ENCODE data around the gene RYR3. TPM values are rescaled to one million over a fixed set of nuclear protein-coding genes. Genes with fewer than 3 reads are reported as not detected.

Gene RYR3
- polyA plus RNA-seq, 3 donors: 0.02 to 4.4 (median 0.80) TPM

- no peak overlapping the region for H3K27ac ChIP-seq (ENCODE audit: low read depth, low read length)
- WGBS, 3 donors: 48 to 65% (median 60%) methylated on average over 2 of the region's 2 CpGs
Observed at GRCh38 chr15:33742800-33743199, 432.0 kb downstream of the RYR3 start.

DNA sequence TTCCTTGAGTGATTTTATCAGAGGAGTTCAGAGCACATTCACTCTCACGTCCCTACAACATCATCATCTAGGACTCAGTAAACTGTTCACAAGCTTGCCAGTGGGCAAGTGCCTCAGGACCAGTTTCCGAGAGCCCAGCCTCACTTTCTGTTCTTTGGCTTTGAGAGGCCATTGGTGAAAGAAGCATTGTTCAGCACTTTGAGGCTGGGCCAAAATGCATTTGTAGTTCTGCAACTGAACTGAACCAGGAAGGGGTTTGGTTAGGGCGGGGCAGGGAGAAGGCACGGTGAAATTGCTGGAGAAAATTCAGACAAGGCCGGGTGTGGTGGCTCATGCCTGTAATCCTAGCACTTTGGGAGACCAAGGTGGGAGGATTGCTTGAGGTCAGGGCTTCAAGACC, 435.4 kb downstream of the RYR3 start:
- WGBS, 3 donors: 68 to 76% (median 69%) methylated on average over 5 of the region's 5 CpGs
- no peak overlapping the region for H3K27ac ChIP-seq (ENCODE audit: low read depth, low read length)

- no peak overlapping the region for H3K27ac ChIP-seq (ENCODE audit: low read depth, low read length)
- WGBS, 3 donors: 82 to 93% (median 83%) methylated on average over 1 of the region's 1 CpG
Observed at GRCh38 chr15:33753012-33753411, 442.2 kb downstream of the RYR3 start.

DNA sequence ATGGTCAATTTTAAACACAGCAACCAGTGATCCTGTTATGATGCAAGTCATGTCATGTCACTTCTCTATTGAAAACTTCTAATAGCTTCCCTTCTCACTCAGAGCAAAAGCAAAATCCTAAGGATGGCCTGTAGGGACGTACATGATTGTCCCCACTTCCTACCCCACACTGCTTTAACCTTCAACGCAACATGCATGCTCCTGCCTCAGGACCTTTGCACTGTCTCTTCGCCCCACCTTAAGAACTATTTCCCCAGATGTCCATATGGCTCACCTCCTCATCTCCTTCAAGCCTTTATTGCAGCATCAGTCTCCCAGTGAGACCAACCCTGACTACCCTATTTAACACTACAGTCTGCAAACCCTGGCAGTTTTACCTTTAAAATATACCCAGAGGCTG, 443.5 kb downstream of the RYR3 start:
- WGBS, 3 donors: 66 to 89% (median 87%) methylated on average over 3 of the region's 3 CpGs
- no peak overlapping the region for H3K27ac ChIP-seq (ENCODE audit: low read depth, low read length)

DNA sequence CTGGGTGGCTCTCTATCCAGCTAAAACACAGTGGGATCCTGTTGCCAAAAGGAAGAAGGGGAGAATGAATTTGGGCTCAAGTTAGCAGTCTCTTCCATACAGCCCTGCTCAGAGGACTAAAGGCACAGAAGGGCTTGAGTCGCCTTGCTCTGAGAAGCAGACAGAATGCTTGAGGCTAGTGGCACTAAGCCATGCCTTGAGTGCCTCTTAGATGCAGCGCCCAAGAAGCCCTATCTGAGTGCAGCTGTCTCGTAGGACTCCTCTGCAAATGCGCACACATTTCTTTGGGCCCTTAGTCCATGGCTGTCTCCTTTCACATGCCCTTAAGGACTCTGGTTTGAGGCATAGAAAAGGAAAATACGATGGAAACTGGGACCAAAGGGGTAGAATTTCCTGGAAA, 446.2 kb downstream of the RYR3 start:
- WGBS, 3 donors: 75 to 88% (median 82%) methylated on average over 5 of the region's 5 CpGs
- H3K27ac ChIP-seq (ENCODE audit: low read depth, low read length): no peak overlapping the region

DNA sequence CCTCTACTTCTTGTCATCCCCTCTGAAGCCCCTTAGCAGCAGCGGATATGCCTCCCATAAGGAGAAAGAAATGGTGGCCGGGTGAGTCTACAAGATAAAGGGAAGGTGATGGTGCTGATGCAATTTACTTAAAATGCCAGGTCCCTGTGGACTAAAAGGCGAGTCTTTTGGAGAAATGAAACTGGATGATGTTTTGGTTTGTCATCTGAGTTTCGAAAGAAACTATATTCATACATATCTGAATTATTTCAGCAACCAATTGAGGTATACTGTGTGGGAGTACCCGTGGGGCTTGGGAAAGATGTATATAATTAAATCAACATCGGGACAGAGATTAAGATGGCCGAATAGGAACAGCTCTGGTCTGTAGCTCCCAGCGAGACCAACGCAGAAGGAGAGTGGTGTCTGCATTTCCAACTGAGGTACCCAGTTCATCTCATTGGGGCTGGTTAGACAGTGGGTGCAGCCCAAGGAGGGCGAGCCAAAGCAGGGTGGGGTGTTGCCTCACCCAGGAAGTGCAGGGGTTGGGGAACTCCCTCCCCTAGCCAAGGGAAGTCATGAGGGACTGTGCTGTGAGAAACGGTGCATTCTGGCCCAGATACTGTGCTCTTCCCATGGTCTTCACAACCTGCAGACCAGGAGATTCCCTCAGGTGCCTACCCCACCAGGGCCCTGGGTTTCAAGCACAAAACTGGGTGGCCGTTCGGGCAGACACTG, 446.9 kb downstream of the RYR3 start:
- H3K27ac ChIP-seq (ENCODE audit: low read depth, low read length): no peak overlapping the region
- 75 to 85% (median 83%) methylated on average over 13 of the region's 13 CpGs for WGBS, 3 donors

DNA sequence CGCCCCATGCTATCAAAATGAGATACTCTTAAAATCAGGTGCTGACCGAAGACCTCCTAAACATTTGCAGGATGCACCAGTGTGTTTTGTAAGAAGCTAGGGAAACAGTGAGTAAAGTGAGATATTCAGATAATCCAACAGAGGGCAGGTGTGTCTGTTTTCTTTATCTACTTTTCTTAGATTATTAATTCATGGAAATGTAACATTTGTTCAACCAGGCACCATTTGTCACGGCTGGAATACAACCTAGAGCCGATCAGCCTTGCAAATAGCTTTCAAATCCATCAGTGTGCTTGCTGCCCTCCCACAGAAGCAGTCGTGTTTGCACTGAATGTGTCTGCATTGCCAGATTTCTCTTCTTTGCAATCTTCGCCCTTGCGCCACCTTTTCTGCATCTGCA, 455.6 kb downstream of the RYR3 start:
- no peak overlapping the region for H3K27ac ChIP-seq (ENCODE audit: low read depth, low read length)
- WGBS, 3 donors: 53 to 68% (median 59%) methylated on average over 7 of the region's 7 CpGs

DNA sequence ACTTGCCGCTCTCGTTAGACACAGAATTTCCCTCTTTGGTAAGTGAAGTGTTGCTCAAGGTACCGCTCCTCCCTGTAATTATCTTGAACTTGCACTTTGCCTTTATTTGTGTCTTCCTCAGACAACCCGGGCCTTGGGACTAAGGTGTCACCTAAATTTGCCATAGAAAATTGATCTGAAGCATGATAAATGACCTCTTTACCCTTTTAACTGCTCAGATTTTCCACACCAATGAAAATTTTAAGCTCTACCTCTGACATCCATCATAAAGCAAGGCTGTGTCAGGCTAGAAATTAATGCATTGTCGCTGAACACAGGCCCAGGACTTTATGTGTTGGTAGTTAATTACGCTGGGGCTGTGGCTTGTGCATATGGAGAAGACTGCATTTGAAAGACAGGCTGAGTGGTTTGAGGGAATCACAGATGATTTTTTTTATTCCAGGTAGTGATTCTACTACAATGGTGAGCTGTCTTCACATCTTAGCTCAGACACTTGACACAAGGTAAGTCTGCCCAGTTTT, 458.0 kb downstream of the RYR3 start:
- H3K27ac ChIP-seq (ENCODE audit: low read depth, low read length): no peak overlapping the region
- 64 to 85% (median 83%) methylated on average over 6 of the region's 6 CpGs for WGBS, 3 donors

GRCh38 chr15:33773969-33774368, 463.2 kb downstream of the RYR3 start:
- WGBS, 3 donors: 41 to 72% (median 65%) methylated on average over 3 of the region's 3 CpGs
- H3K27ac ChIP-seq (ENCODE audit: low read depth, low read length): no peak overlapping the region

- WGBS, 3 donors: 46 to 67% (median 50%) methylated on average over 2 of the region's 2 CpGs
- H3K27ac ChIP-seq (ENCODE audit: low read depth, low read length): no peak overlapping the region
Observed at GRCh38 chr15:33778852-33779251, 468.1 kb downstream of the RYR3 start.

DNA sequence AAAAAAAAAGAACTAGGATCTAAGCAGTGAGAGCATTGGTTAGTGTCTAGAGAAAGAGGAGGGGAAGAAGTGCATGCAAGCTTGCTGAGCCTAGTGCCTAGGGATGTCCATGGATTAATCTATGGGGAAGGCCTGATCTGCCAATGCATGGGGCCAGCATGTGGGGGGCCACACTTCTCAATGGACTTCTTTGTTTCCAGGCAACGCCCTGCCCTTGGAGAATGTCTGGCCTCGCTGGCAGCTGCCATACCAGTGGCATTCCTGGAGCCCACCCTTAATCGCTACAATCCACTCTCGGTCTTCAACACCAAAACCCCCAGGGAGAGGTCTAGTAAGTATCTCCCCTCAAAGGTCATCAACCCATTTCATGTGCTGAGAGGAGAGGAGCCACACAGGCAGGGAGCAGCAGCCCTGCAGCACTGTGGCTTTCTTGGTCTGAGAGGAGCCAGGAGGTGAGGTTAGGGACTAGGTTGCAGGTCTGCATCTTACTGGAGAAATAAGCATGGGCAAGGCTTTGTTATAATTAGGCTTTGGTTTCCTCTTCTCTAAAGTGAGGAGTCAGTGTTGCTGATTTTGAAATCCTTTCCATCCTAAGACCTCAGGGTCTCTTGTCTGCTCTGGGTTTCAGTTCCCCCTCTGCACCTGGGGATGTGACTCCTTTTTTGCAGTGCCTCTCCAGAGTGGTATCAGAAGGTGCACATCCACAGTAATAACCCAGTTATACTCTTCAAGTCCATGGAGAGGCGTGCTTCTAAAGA, 469.4 kb downstream of the RYR3 start:
- 82 to 92% (median 87%) methylated on average over 5 of the region's 5 CpGs for WGBS, 3 donors
- H3K27ac ChIP-seq (ENCODE audit: low read depth, low read length): no peak overlapping the region

- WGBS, 3 donors: 59 to 76% (median 74%) methylated on average over 5 of the region's 5 CpGs
- H3K27ac ChIP-seq (ENCODE audit: low read depth, low read length): no peak overlapping the region
Observed at GRCh38 chr15:33782966-33783365, 472.2 kb downstream of the RYR3 start.

DNA sequence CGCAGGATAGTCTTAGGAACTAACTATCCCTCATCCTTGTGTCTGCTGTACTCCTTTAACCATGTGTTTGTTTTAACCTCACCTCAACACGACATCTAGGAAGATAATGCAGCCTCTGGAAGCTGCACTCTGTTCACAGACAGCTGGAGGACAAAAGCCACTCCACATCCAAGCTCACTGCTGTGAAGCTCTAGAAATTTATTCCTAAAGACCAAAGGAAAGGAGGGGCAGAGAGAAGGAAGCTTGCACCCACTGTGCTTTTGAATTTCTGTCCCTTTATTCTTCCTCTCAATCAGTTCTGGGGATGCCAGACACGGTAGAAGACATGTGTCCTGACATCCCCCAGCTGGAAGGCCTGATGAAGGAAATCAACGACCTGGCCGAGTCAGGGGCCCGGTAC, 474.6 kb downstream of the RYR3 start:
- WGBS, 3 donors: 68 to 74% (median 69%) methylated on average over 6 of the region's 6 CpGs
- H3K27ac ChIP-seq (ENCODE audit: low read depth, low read length): no peak overlapping the region

DNA sequence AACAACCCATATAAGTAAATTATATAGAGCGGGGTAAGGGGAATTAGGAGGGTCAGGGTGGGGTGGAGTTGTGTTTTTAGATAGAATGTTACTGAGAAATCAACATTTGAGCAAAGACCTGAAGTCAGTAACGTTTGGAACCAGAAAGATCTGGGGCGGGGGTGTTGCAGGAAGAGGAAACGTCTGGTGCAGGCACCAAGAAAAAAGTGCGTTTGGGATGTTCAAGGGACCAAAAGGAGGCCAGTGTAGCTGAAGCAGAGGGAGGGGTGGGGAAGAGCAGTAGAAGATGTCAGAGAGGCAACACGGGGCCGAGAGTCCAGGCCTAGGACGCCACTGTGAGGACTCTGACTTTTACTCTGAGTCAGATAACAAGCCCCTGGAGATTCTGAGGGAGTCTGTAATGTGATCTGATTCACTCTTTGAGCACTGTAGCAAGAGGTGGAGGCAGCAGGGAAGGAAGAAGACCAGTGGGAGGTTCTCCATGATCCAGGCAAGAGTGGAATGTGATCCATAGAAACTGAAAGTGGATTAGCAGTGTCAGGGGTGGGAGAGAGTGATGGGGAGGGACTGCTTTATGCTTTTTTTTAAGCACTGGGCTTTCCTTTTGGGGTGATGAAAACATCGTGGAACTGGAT, 478.3 kb downstream of the RYR3 start:
- no peak overlapping the region for H3K27ac ChIP-seq (ENCODE audit: low read depth, low read length)
- WGBS, 3 donors: 10 to 37% (median 16%) methylated on average over 9 of the region's 9 CpGs

DNA sequence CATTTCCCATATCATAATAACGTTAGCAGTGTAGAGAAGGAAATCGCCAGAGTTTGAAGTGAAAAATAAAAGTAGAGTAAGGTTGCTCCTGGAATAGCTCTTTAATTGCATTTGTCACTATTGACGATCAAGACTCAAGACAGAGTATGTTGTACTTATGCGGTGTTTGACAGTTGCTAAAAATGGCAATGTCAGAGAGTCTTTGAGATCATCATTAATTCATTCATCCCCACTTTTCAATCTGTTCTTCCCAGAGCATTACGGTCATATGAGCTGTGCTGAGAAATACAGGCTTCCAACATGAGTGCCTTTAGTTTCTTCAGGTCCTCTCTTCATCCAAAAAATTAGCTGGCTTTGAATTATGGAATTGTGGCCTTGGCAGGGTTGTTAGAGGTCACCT, 483.7 kb downstream of the RYR3 start:
- WGBS, 3 donors: 81 to 89% (median 87%) methylated on average over 5 of the region's 5 CpGs

GRCh38 chr15:33795070-33795469, 484.3 kb downstream of the RYR3 start:
- 70 to 82% (median 79%) methylated on average over 3 of the region's 3 CpGs for WGBS, 3 donors
- H3K27ac ChIP-seq (ENCODE audit: low read depth, low read length): no peak overlapping the region

More for the DNA sequence above, 483.7 kb downstream of the RYR3 start:
- no peak overlapping the region for H3K27ac ChIP-seq (ENCODE audit: low read depth, low read length)

GRCh38 chr15:33797651-33798050, 486.9 kb downstream of the RYR3 start:
- no peak overlapping the region for H3K27ac ChIP-seq (ENCODE audit: low read depth, low read length)
- 37 to 64% (median 58%) methylated on average over 2 of the region's 2 CpGs for WGBS, 3 donors

DNA sequence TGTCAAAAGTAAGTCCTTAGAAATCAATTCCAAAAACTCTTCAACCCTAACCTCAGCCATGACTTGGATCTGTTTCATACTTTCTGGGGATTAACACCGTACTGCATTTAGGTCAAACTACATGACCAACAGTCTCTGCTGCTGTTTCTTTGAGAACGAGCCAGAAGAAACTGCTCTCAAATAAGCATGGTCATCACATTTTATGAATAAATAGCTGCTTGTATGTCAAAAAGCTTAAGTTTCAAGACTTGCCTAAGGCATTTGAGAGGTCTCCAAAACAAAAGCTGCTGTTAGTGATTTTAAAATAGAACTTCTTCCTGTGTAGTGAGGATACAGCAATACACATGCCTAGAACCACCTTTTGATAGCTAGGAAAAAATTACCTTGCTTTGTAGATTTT, 491.2 kb downstream of the RYR3 start:
- no peak overlapping the region for H3K27ac ChIP-seq (ENCODE audit: low read depth, low read length)
- 47 to 55% (median 48%) methylated on average over 2 of the region's 2 CpGs for WGBS, 3 donors

DNA sequence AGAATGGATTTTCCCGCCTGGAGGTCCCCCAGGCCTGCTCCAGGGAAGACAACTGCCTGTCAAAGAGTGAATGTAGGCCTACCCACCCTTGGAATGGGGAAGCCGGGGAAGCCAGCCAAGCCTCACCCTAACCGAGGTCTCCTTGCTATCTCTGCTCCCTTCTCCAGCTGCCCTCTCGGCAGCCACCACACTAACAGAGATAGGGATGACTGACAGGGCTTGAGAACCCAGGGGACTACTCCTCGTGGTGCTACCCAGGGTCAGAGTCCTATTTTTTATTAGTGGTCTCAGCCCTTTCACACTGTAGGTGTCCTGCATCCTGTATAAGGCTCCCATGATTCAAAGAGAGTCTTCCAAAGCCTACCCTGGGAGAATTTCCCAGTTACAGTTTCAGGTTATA, 496.9 kb downstream of the RYR3 start:
- no peak overlapping the region for H3K27ac ChIP-seq (ENCODE audit: low read depth, low read length)
- WGBS, 3 donors: 53 to 81% (median 77%) methylated on average over 5 of the region's 5 CpGs
